Measurements from ENCODE around the gene IP6K3. TPM values are rescaled to one million over a fixed set of nuclear protein-coding genes. Genes with fewer than 3 reads are reported as not detected.

IP6K3 gene
- total RNA-seq, 1 donor: under 0.01 TPM

DNA sequence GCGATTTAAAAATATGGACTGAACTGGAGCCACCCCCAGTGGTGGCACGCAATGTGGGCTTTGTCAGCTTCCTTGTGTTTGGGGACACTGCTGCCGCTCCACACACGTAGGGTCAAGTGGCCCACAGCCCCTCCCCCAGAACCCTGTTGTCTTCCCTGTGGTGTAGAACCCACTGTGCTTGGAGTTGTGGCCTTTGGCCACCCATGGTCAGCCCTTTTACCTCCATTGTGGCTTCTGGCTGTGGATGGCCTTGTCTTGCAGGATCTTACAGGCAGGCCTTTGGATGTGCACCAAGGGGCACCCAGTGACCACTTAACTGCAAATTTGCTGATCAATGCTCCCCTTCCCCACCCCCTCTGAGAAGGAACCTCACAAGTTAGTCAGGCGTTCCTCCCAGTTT is 44.2 kb upstream of the IP6K3 start:
- Histone ChIP-seq H4K20me1 (ENCODE audit: insufficient read depth, low read length) (peaks cover 18% of the 10 kb centered on the region), H3K4me2 (ENCODE audit: insufficient read depth, low read length) (peak overlapping the region; percentile 17), H3K4me1 (ENCODE audit: insufficient read depth, low read length) (peaks cover 39% of the 10 kb centered on the region), H3K36me3 (ENCODE audit: insufficient read depth, low read length) (peaks cover 7% of the 10 kb centered on the region), H2AFZ (ENCODE audit: low read length) (no peak overlapping the region), H3K27ac (ENCODE audit: low read depth, low read length) (no peak overlapping the region), H3K27me3 (ENCODE audit: insufficient read depth, low read length) (peaks cover 7% of the 10 kb centered on the region), H3K79me2 (ENCODE audit: insufficient read depth, low read length) (peaks cover 31% of the 10 kb centered on the region), H3K9me3 (ENCODE audit: low read depth, low read length) (no peaks in the 10 kb centered on the region), H3K4me3 (ENCODE audit: insufficient read depth, low read length) (no peak overlapping the region)
- peak; percentile 43 for DNase-seq (ENCODE audit: insufficient read length, low spot score, missing footprints)
- TF ChIP-seq, protein P1, sequence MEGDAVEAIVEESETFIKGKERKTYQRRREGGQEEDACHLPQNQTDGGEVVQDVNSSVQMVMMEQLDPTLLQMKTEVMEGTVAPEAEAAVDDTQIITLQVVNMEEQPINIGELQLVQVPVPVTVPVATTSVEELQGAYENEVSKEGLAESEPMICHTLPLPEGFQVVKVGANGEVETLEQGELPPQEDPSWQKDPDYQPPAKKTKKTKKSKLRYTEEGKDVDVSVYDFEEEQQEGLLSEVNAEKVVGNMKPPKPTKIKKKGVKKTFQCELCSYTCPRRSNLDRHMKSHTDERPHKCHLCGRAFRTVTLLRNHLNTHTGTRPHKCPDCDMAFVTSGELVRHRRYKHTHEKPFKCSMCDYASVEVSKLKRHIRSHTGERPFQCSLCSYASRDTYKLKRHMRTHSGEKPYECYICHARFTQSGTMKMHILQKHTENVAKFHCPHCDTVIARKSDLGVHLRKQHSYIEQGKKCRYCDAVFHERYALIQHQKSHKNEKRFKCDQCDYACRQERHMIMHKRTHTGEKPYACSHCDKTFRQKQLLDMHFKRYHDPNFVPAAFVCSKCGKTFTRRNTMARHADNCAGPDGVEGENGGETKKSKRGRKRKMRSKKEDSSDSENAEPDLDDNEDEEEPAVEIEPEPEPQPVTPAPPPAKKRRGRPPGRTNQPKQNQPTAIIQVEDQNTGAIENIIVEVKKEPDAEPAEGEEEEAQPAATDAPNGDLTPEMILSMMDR (IDR thresholded peaks at IDR 0.05; ENCODE audit: extremely low read depth, low read depth, low read length): no peak

DNA sequence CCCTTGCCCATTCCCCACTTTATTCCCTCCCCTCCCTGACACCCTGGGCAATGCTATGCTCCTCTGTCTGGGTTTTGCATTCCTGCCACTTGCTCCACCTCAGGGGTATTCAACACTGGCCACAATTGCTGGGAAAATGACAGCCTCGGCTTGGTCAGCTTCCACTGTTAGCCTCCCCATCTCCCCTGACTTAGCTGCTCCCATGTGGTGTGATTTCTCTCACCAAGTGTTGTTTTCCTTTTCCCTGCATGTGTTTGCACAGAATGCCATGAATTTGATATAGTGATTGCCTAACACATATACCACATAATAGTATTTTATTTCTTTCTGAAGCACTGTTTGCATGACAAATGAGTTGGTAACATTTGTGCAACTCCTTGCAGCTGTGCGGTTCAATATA is 43.7 kb upstream of the IP6K3 start:
- Histone ChIP-seq H3K4me1 (ENCODE audit: insufficient read depth, low read length) (peaks cover 45% of the 10 kb centered on the region), H3K4me3 (ENCODE audit: insufficient read depth, low read length) (no peak overlapping the region), H3K79me2 (ENCODE audit: insufficient read depth, low read length) (peaks cover 36% of the 10 kb centered on the region), H3K27ac (ENCODE audit: low read depth, low read length) (no peak overlapping the region), H2AFZ (ENCODE audit: low read length) (no peak overlapping the region), H3K36me3 (ENCODE audit: insufficient read depth, low read length) (peaks cover 7% of the 10 kb centered on the region), H3K27me3 (ENCODE audit: insufficient read depth, low read length) (peaks cover 7% of the 10 kb centered on the region), H3K4me2 (ENCODE audit: insufficient read depth, low read length) (peak overlapping the region; percentile 17), H3K9me3 (ENCODE audit: low read depth, low read length) (no peaks in the 10 kb centered on the region), H4K20me1 (ENCODE audit: insufficient read depth, low read length) (peaks cover 22% of the 10 kb centered on the region)
- TF ChIP-seq, protein P1 (IDR thresholded peaks at IDR 0.05; ENCODE audit: extremely low read depth, low read depth, low read length): no peak
- DNase-seq (ENCODE audit: insufficient read length, low spot score, missing footprints): peak; percentile 80

DNA sequence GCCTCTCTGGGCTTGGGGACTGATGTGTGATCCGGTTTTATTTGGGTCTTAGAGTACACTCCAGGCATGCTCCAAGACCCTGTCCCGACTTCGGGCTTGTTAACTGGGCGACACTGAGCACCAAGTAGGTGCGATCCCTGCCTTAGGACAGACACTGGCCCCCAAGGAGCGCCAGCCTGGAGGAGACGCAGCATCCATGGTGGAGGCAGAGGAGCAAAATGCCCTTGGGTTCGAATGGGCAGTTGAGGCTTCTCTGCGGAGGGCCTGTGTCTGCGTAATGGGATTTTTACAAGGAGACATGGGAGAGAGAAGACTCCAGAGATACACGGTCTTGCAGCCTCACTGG is 42.8 kb upstream of the IP6K3 start:
- H3K27me3 ChIP-seq (ENCODE audit: insufficient read depth, low read length): peaks cover 4% of the 10 kb centered on the region
- H3K9me3 ChIP-seq (ENCODE audit: low read depth, low read length): no peaks in the 10 kb centered on the region
- H3K4me1 ChIP-seq (ENCODE audit: insufficient read depth, low read length): peaks cover 49% of the 10 kb centered on the region
- H3K4me3 ChIP-seq (ENCODE audit: insufficient read depth, low read length): peak overlapping the region; percentile 84
- H3K36me3 ChIP-seq (ENCODE audit: insufficient read depth, low read length): peaks cover 15% of the 10 kb centered on the region
- peaks cover 30% of the 10 kb centered on the region for H4K20me1 ChIP-seq (ENCODE audit: insufficient read depth, low read length)
- H2AFZ ChIP-seq (ENCODE audit: low read length): peak overlapping the region; percentile 89
- peaks cover 45% of the 10 kb centered on the region for H3K79me2 ChIP-seq (ENCODE audit: insufficient read depth, low read length)
- DNase-seq (ENCODE audit: insufficient read length, low spot score, missing footprints): peak; percentile 37
- TF ChIP-seq, protein P1 (IDR thresholded peaks at IDR 0.05; ENCODE audit: extremely low read depth, low read depth, low read length): no peak
- no peak overlapping the region for H3K27ac ChIP-seq (ENCODE audit: low read depth, low read length)
- peak overlapping the region; percentile 90 for H3K4me2 ChIP-seq (ENCODE audit: insufficient read depth, low read length)

DNA sequence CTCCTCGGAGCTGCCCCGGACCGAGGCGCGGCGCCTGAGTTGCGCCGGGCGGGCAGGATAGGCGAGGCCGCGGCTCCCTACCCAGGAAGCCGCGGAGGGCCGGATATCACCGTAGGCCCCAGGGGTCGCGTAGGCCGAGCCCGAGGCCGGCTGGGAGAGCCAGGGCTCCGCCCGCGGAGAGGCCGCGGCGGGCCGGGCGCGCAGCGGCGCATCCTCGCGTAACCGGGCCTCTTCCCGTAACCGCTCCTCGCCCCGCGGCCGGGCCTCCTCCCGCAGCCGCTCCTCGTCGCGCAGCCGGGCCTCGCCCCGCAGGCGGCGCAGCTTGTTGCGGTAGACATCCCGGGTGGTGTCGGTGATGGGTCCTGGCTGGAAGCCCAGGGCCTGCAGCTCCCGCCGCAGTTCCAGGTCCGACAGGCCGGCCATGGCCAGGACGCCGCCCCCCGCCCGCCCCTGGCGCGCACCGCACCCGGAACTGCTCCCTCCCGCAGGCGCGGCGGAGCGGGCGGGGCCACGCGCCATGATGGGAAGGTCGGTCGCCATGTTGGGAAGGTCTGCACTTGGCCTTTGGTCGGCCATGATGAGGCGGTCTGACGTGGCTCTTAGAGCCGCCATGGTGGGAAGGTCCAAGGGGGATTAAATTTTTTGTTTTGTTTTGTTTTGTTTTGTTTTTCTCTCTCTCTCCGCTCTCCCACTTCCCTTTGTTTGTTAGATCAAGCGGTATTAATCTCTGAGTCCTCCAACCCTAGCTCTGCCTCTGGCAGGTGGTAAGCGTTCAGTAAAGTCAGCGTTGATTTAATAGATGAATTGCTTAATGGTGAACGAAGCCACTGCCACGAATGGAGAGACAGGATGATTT is 42.2 kb upstream of the IP6K3 start, which contains the start of gene LEMD2:
LEMD2 (minus strand) TSS at position 437 of the 856 bp plus-strand sequence; CDS start at position 423, 14 bp downstream.
- no peaks in the 10 kb centered on the region for H3K27me3 ChIP-seq (ENCODE audit: insufficient read depth, low read length)
- peaks cover 49% of the 10 kb centered on the region for H3K4me1 ChIP-seq (ENCODE audit: insufficient read depth, low read length)
- TF ChIP-seq, protein P1 (IDR thresholded peaks at IDR 0.05; ENCODE audit: extremely low read depth, low read depth, low read length): no peak
- peak within 1 kb of the TSS; percentile 90 for H3K4me2 ChIP-seq (ENCODE audit: insufficient read depth, low read length)
- DNase-seq (ENCODE audit: insufficient read length, low spot score, missing footprints): peak; percentile 99
- peak within 1 kb of the TSS; percentile 87 for H3K27ac ChIP-seq (ENCODE audit: low read depth, low read length)
- peak within 1 kb of the TSS; percentile 84 for H3K4me3 ChIP-seq (ENCODE audit: insufficient read depth, low read length)
- H3K79me2 ChIP-seq (ENCODE audit: insufficient read depth, low read length): peaks cover 49% of the 10 kb centered on the region
- no peaks in the 10 kb centered on the region for H3K9me3 ChIP-seq (ENCODE audit: low read depth, low read length)
- H4K20me1 ChIP-seq (ENCODE audit: insufficient read depth, low read length): peaks cover 35% of the 10 kb centered on the region
- peak within 1 kb of the TSS; percentile 89 for H2AFZ ChIP-seq (ENCODE audit: low read length)
- H3K36me3 ChIP-seq (ENCODE audit: insufficient read depth, low read length): peaks cover 20% of the 10 kb centered on the region

Measured in osteoblast (primary cell).